OCI-LY1 (cell line): Measurements from ENCODE around the gene PHF10.

Experiments
- H2AFZ ChIP-seq: fragments of 200-600 bp; sonication (generic), shearing (Covaris generic); 2 replicates; pipeline ENCODE4 v1.6.0; 2014; ENCODE audit warnings: antibody characterized with exemption, mild to moderate bottlenecking, low read length
- H3F3A ChIP-seq: fragments of 200-600 bp; sonication (generic), shearing (Covaris generic); 2 replicates; pipeline ENCODE4 v1.6.0; 2014; ENCODE audit warnings: mild to moderate bottlenecking, antibody characterized with exemption, low read length, moderate library complexity; ENCODE audit not compliant: insufficient read depth
- H3K27ac ChIP-seq: fragments of 200-600 bp; sonication (generic); 2 replicates; pipeline ENCODE4 v1.5.1; 2014; ENCODE audit warnings: low read length, mixed run types, mild to moderate bottlenecking, low read depth; ENCODE audit not compliant: poor library complexity, severe bottlenecking
- H3K27me3 ChIP-seq: fragments of 200-600 bp; sonication (generic); 2 replicates; pipeline ENCODE4 v1.6.0; 2014; ENCODE audit warnings: antibody characterized with exemption, mild to moderate bottlenecking, low read length, moderate library complexity; ENCODE audit not compliant: insufficient read depth
- H3K36me3 ChIP-seq: fragments of 200-600 bp; sonication (generic); 2 replicates; pipeline ENCODE4 v1.6.1; 2014; ENCODE audit warnings: mild to moderate bottlenecking, antibody characterized with exemption, low read length, moderate library complexity, mixed read lengths; ENCODE audit not compliant: insufficient read depth
- H3K4me1 ChIP-seq: fragments of 200-600 bp; sonication (generic); 2 replicates; pipeline ENCODE4 v1.5.1; 2014; ENCODE audit warnings: mild to moderate bottlenecking, low read length, moderate library complexity; ENCODE audit not compliant: insufficient read depth, severe bottlenecking
- H3K4me2 ChIP-seq: fragments of 200-600 bp; sonication (generic), shearing (Covaris generic); 2 replicates; pipeline ENCODE4 v1.6.1; 2014; ENCODE audit warnings: low read length
- H3K4me3 ChIP-seq: fragments of 200-600 bp; sonication (generic); 2 replicates; pipeline ENCODE4 v1.5.1; 2014; ENCODE audit warnings: low read length, low read depth, mild to moderate bottlenecking, mixed read lengths; ENCODE audit not compliant: poor library complexity, severe bottlenecking
- H3K79me2 ChIP-seq: fragments of 200-600 bp; shearing (Covaris generic); 2 replicates; pipeline ENCODE4 v1.6.1; 2016; ENCODE audit warnings: mixed run types, low read length, mixed read lengths; ENCODE audit not compliant: insufficient read depth
- H3K9ac ChIP-seq: fragments of 200-600 bp; sonication (generic), shearing (Covaris generic); 2 replicates; pipeline ENCODE4 v1.6.1; 2014; ENCODE audit warnings: mild to moderate bottlenecking, low read length, mixed read lengths
- H3K9me2 ChIP-seq: fragments of 200-600 bp; sonication (generic), shearing (Covaris generic); 2 replicates; pipeline ENCODE4 v1.6.1; 2014; ENCODE audit warnings: low read depth, mild to moderate bottlenecking, low read length, mixed read lengths
- H3K9me3 ChIP-seq: fragments of 200-600 bp; shearing (Covaris generic); 2 replicates; pipeline ENCODE4 v1.6.1; 2014; ENCODE audit warnings: low read length, mixed read lengths
- H4K20me1 ChIP-seq: fragments of 200-600 bp; sonication (generic), shearing (Covaris generic); 2 replicates; pipeline ENCODE4 v1.6.0; 2016; ENCODE audit warnings: mild to moderate bottlenecking, low read length; ENCODE audit not compliant: insufficient read depth
- EZH2 ChIP-seq: fragments of 200-600 bp; sonication (generic), shearing (Covaris generic); IDR thresholded peaks from 2 replicates; pipeline ENCODE4 v1.8.0; 2017; ENCODE audit warnings: borderline replicate concordance, mixed run types, mild to moderate bottlenecking, antibody characterized with exemption, low read length, moderate library complexity, mixed read lengths
- TF ChIP-seq, protein P1 (sequence below): fragments of 200-600 bp; sonication (generic), shearing (Covaris generic); IDR thresholded peaks from 2 replicates; pipeline ENCODE4 v1.5.1; 2017; ENCODE audit warnings: mild to moderate bottlenecking, antibody characterized with exemption, low read length, moderate library complexity, mixed read lengths

PHF10 gene

GRCh38 chr6:169710009-169710408 is 14.3 kb downstream of the PHF10 start:
- no peaks in the 10 kb centered on the region for H3K9me3 ChIP-seq
- H3K36me3 ChIP-seq = peaks cover 71% of the 10 kb centered on the region
- no peaks in the 10 kb centered on the region for H3K27me3 ChIP-seq
- H3K4me1 ChIP-seq = peaks cover 50% of the 10 kb centered on the region
- H2AFZ ChIP-seq = no peak overlapping the region
- no peak overlapping the region for H3K27ac ChIP-seq
- TF ChIP-seq, protein P1, sequence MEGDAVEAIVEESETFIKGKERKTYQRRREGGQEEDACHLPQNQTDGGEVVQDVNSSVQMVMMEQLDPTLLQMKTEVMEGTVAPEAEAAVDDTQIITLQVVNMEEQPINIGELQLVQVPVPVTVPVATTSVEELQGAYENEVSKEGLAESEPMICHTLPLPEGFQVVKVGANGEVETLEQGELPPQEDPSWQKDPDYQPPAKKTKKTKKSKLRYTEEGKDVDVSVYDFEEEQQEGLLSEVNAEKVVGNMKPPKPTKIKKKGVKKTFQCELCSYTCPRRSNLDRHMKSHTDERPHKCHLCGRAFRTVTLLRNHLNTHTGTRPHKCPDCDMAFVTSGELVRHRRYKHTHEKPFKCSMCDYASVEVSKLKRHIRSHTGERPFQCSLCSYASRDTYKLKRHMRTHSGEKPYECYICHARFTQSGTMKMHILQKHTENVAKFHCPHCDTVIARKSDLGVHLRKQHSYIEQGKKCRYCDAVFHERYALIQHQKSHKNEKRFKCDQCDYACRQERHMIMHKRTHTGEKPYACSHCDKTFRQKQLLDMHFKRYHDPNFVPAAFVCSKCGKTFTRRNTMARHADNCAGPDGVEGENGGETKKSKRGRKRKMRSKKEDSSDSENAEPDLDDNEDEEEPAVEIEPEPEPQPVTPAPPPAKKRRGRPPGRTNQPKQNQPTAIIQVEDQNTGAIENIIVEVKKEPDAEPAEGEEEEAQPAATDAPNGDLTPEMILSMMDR = no peak
- no peak for TF ChIP-seq EZH2
- no peak overlapping the region for H3K4me2 ChIP-seq
- H3K9me2 ChIP-seq = no peaks in the 10 kb centered on the region
- 0 out of 2 replicates have a peak, but pooled peaks cover 15% of the 10 kb centered on the region for H3F3A ChIP-seq
- H3K9ac ChIP-seq = no peak overlapping the region
- H3K79me2 ChIP-seq = 0 out of 2 replicates have a peak, but pooled peaks cover 4% of the 10 kb centered on the region
- no peaks in the 10 kb centered on the region for H4K20me1 ChIP-seq
- no peak overlapping the region for H3K4me3 ChIP-seq

DNA sequence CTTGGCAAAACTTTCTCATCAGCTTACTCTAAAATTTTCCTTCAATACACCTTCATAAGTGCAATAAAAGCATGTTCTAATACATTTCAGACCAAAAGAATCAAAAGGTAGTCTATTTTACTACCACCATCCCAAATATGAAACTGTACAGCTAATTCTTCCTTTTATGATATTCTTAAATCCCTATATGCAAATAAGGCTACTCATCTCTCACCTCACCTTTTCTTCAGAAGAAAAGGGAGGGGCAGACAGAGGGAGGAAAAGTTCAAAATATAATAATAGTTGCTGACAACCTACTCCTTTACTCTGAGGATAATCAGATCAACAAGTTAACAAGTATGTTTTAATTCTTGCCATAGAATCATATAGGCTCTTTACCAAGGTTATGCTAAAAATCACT is 15.0 kb downstream of the PHF10 start:
- TF ChIP-seq, protein P1 = no peak
- no peak for TF ChIP-seq EZH2
- Histone ChIP-seq H3K27me3 (no peaks in the 10 kb centered on the region), H3K27ac (peak overlapping the region; percentile 38), H2AFZ (no peak overlapping the region), H3K9me2 (no peaks in the 10 kb centered on the region), H3F3A (0 out of 2 replicates have a peak, but pooled peaks cover 15% of the 10 kb centered on the region), H3K4me1 (peaks cover 57% of the 10 kb centered on the region), H3K4me2 (no peak overlapping the region), H3K79me2 (peaks cover 5% of the 10 kb centered on the region; the same call in 1 of the 2 replicates), H3K4me3 (no peak overlapping the region), H3K9me3 (no peaks in the 10 kb centered on the region), H4K20me1 (no peaks in the 10 kb centered on the region), H3K9ac (no peak overlapping the region), H3K36me3 (peaks cover 70% of the 10 kb centered on the region)

DNA sequence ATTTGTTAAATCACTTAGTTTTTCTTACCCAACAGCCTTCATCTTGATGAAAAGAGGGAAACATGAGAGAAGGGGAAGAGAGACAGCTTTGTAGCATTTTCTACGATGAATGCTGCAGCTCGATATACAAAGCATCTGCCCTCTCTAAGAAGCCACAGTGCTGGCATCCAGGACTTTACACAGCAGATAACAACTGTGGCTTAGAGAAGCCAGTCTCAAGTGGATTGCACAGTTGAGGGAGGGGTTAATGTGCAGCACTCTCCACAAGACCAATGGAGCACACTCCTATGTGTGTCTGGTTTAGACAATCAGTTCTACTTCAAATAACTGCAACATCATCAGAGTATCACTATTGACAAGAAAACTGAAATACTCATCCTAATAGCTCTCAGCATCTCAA is 16.5 kb downstream of the PHF10 start:
- Histone ChIP-seq H3K4me2 (no peak overlapping the region), H3K4me3 (no peak overlapping the region), H3K9me2 (no peaks in the 10 kb centered on the region), H3K9ac (no peak overlapping the region), H3F3A (0 out of 2 replicates have a peak, but pooled peaks cover 15% of the 10 kb centered on the region), H3K79me2 (peaks cover 20% of the 10 kb centered on the region), H3K27me3 (no peaks in the 10 kb centered on the region), H2AFZ (no peak overlapping the region), H3K4me1 (peaks cover 72% of the 10 kb centered on the region), H3K36me3 (peaks cover 69% of the 10 kb centered on the region), H4K20me1 (no peaks in the 10 kb centered on the region), H3K9me3 (no peaks in the 10 kb centered on the region), H3K27ac (peak overlapping the region; percentile 40)
- no peak for TF ChIP-seq EZH2

GRCh38 chr6:169702840-169703246 is 21.5 kb downstream of the PHF10 start:
- peaks cover 67% of the 10 kb centered on the region for H3K4me1 ChIP-seq
- no peaks in the 10 kb centered on the region for H3K9me3 ChIP-seq
- TF ChIP-seq, protein P1 = no peak
- TF ChIP-seq EZH2 = no peak
- peak overlapping the region; percentile 37 for H3K27ac ChIP-seq
- no peaks in the 10 kb centered on the region for H4K20me1 ChIP-seq
- H3K4me3 ChIP-seq = peak overlapping the region; percentile 91
- H3K4me2 ChIP-seq = peak overlapping the region; percentile 74
- H3K36me3 ChIP-seq = peaks cover 32% of the 10 kb centered on the region
- H3K9me2 ChIP-seq = no peaks in the 10 kb centered on the region
- peaks cover 34% of the 10 kb centered on the region for H3K79me2 ChIP-seq
- H3K27me3 ChIP-seq = no peaks in the 10 kb centered on the region
- peak overlapping the region; percentile 89 for H3K9ac ChIP-seq
- H2AFZ ChIP-seq = no peak overlapping the region
- H3F3A ChIP-seq = 0 out of 2 replicates have a peak, but pooled peaks cover 1% of the 10 kb centered on the region
